Calu3 (cell line): ENCODE measurements around the gene RPL15. TPM values are rescaled to one million over a fixed set of nuclear protein-coding genes. Genes with fewer than 3 reads are reported as not detected.
"Not testable (repeated sequence)": the region's sequence is repeated elsewhere in the genome, so short reads cannot be mapped to it uniquely, and the experiment has no call there.

ENCODE experiments used
- BruUV-seq: library from RNA; stranded (reverse); fragments of 400-500 nt; replicated peaks from 2 replicates; lab custom pipeline; 2021; lab: Mats Ljungman, UMichigan
- CTCF ChIA-PET: fragments of 300-600 bp; sonication (Branson Sonifier 250); formaldehyde crosslinking; loops from one replicate; lab custom pipeline; 2022; ENCODE audit warnings: antibody characterized with exemption; lab: Charles Lee
- DNase-seq: peaks from one replicate; pipeline ENCODE4 v3.0.0; 2022
- H3K27ac Mint-ChIP-seq: one replicate; pipeline ENCODE4 v1.8.0; 2022; ENCODE audit warnings: mixed read lengths; ENCODE audit not compliant: unreplicated experiment
- H3K27me3 Mint-ChIP-seq: one replicate; pipeline ENCODE4 v1.8.0; 2022; ENCODE audit warnings: mixed read lengths; ENCODE audit not compliant: unreplicated experiment
- H3K36me3 Mint-ChIP-seq: one replicate; pipeline ENCODE4 v1.8.0; 2022; ENCODE audit warnings: mild to moderate bottlenecking, moderate library complexity, mixed read lengths; ENCODE audit not compliant: insufficient read depth, unreplicated experiment
- H3K4me1 Mint-ChIP-seq: one replicate; pipeline ENCODE4 v1.8.0; 2022; ENCODE audit warnings: mild to moderate bottlenecking, low read depth, mixed read lengths; ENCODE audit not compliant: unreplicated experiment
- H3K4me3 Mint-ChIP-seq: one replicate; pipeline ENCODE4 v1.8.0; 2022; ENCODE audit warnings: mild to moderate bottlenecking, low read depth, moderate library complexity, mixed read lengths; ENCODE audit not compliant: unreplicated experiment
- H3K9me3 Mint-ChIP-seq: one replicate; pipeline ENCODE4 v1.8.0; 2022; ENCODE audit warnings: low read depth, mixed read lengths; ENCODE audit not compliant: unreplicated experiment
- intact Hi-C: fragments of 100-400 bp; cut with micrococcal nuclease; formaldehyde crosslinking; loops from one replicate; pipeline ENCODE4 v1.10.0; 2022; ENCODE audit not compliant: unreplicated experiment
- total RNA-seq: library from RNA; stranded (reverse); gene quantifications from 2 replicates; pipeline ENCODE4 v1.2.3, GENCODE V29; 2022
- TF ChIP-seq, protein P1 (sequence below): fragments of 200-600 bp; IDR thresholded peaks from one replicate; pipeline ENCODE4 v1.8.0; 2022; ENCODE audit warnings: antibody characterized with exemption; ENCODE audit not compliant: unreplicated experiment

RPL15 gene
- total RNA-seq, 1 experiment from 2014 or later = 1,430 TPM

DNA sequence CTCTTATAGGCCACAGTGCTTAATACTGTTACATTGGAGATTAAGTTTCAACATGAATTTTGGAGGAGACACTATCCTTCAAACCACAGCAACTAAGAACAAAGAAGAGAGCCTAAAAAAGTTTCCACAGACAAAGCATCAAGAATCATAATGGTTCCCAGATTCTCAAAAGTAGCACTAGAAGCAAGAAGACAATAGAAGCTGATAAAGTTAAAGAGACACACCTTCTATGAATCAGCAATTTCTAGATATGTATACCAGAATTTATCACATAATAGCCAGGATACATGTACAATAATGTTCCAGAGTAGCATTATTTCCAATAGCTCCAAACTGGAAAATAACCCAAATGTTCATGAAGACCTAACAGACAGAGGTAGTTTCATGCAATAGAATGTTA lies 12.4 kb upstream of the RPL15 start:
- no peaks in the 10 kb centered on the region for H3K27me3 Mint-ChIP-seq
- no peak overlapping the region for H3K4me3 Mint-ChIP-seq
- intact Hi-C loops = no loop called here
- BruUV-seq = no TSS peak
- CTCF ChIA-PET = no interaction called here
- H3K27ac Mint-ChIP-seq = no peak overlapping the region
- H3K9me3 Mint-ChIP-seq = no peaks in the 10 kb centered on the region
- TF ChIP-seq, protein P1, sequence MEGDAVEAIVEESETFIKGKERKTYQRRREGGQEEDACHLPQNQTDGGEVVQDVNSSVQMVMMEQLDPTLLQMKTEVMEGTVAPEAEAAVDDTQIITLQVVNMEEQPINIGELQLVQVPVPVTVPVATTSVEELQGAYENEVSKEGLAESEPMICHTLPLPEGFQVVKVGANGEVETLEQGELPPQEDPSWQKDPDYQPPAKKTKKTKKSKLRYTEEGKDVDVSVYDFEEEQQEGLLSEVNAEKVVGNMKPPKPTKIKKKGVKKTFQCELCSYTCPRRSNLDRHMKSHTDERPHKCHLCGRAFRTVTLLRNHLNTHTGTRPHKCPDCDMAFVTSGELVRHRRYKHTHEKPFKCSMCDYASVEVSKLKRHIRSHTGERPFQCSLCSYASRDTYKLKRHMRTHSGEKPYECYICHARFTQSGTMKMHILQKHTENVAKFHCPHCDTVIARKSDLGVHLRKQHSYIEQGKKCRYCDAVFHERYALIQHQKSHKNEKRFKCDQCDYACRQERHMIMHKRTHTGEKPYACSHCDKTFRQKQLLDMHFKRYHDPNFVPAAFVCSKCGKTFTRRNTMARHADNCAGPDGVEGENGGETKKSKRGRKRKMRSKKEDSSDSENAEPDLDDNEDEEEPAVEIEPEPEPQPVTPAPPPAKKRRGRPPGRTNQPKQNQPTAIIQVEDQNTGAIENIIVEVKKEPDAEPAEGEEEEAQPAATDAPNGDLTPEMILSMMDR = no peak
- peaks cover 6% of the 10 kb centered on the region for H3K36me3 Mint-ChIP-seq
- no peak for DNase-seq
- no peaks in the 10 kb centered on the region for H3K4me1 Mint-ChIP-seq

DNA sequence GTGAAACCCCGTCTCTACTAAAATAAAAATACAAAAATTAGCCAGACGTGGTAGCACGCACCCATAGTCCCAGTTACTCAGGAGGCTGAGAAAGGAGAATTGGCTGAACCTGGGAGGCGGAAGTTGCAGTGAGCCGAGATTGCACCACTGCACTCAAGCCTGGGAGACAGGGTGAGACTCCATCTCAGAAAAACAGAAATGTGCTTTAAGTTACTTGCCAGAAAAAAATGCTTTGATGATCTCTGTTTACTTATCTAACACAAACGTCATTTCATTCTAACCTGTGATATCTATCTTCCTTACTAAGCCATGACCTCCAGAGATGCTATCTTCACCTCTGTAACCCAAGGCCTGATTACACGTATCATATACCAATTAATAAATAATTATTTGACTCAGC lies 7.6 kb upstream of the RPL15 start:
- no peak for DNase-seq
- Mint-ChIP-seq H3K27me3 (no peaks in the 10 kb centered on the region), H3K4me3 (no peak overlapping the region), H3K9me3 (no peaks in the 10 kb centered on the region), H3K27ac (no peak overlapping the region), H3K4me1 (no peaks in the 10 kb centered on the region), H3K36me3 (no peaks in the 10 kb centered on the region)
- BruUV-seq = no TSS peak
- intact Hi-C loops = no loop called here
- TF ChIP-seq, protein P1 = no peak
- CTCF ChIA-PET = interaction anchor here (0.7 kb wide), 1 partner anchor 18 kb away, joined by 3 read pairs; no protein-coding TSS in a partner anchor

DNA sequence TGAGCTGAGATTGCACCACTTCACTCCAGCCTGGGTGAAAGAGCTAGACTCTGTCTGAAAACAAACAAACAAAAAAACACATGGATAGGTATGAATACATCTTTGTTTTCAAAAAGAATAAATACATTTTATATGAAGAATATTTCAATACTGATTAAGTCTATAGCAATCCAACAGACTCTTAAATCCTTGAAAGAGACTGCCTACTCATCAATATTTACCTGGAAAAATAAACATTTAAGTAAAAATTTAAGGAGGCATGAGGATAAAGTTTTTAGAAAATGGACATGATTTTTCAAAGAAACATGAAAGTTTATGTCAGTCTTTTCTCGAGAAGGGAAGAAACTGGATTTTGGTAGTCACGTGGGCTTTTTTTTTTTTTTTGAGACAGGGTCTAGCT lies 5.5 kb upstream of the RPL15 start:
- no peaks in the 10 kb centered on the region for H3K27me3 Mint-ChIP-seq
- H3K4me1 Mint-ChIP-seq = peaks cover 11% of the 10 kb centered on the region
- no peak for DNase-seq
- TF ChIP-seq, protein P1 = no peak
- BruUV-seq = no TSS peak
- intact Hi-C loops = no loop called here
- no peak overlapping the region for H3K4me3 Mint-ChIP-seq
- H3K36me3 Mint-ChIP-seq = peaks cover 11% of the 10 kb centered on the region
- CTCF ChIA-PET = no interaction called here
- H3K9me3 Mint-ChIP-seq = no peaks in the 10 kb centered on the region
- H3K27ac Mint-ChIP-seq = no peak overlapping the region

DNA sequence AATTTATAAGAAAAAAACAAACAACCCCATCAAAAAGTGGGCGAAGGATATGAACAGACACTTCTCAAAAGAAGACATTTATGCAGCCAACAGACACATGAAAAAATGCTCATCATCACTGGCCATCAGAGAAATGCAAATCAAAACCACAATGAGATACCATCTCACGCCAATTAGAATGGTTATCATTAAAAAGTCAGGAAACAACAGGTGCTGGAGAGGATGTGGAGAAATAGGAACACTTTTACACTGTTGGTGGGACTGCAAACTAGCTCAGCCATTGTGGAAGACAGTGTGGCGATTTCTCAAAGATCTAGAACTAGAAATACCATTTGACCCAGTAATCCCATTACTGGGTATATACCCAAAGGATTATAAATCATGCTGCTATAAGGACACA lies 4.6 kb upstream of the RPL15 start:
- CTCF ChIA-PET, intact Hi-C loops, H3K4me3 Mint-ChIP-seq, H3K27ac Mint-ChIP-seq, BruUV-seq, DNase-seq, H3K9me3 Mint-ChIP-seq, H3K27me3 Mint-ChIP-seq: not testable (repeated sequence)
- peaks cover 11% of the 10 kb centered on the region for H3K4me1 Mint-ChIP-seq
- peaks cover 21% of the 10 kb centered on the region for H3K36me3 Mint-ChIP-seq

DNA sequence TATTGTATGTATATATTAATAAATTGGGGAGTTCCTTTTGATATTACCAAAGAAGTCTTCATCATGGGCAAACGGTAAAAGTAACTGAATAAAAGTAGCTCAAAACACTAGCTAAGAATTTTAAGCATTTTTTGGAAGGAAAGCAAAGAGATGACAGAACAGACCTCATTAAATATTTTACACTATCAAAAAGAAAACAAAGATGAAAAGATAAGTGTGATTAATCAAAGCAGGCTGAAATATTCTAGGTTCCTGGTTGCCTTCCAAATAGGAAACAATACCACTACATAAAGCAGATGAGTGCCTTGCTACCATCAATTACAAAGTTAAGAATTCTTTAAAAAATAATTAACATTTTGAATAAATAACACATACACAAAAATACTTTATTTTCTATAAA lies 3.8 kb upstream of the RPL15 start:
- peaks cover 11% of the 10 kb centered on the region for H3K4me1 Mint-ChIP-seq
- CTCF ChIA-PET = interaction anchor here (0.6 to 0.7 kb wide), 2 partner anchors 15 to 455 kb away, joined by 3 read pairs; no protein-coding TSS in a partner anchor
- BruUV-seq = no TSS peak

More for the DNA sequence above, 3.8 kb upstream of the RPL15 start:
- Mint-ChIP-seq H3K4me3 (no peak overlapping the region), H3K36me3 (peaks cover 29% of the 10 kb centered on the region), H3K27me3 (no peaks in the 10 kb centered on the region), H3K27ac (no peak overlapping the region), H3K9me3 (no peaks in the 10 kb centered on the region)
- no peak for DNase-seq
- TF ChIP-seq, protein P1 = no peak
- intact Hi-C loops = no loop called here
